ENCODE data around the gene SOWAHA.

The SOWAHA gene

GRCh38 chr5:132839426-132840301 lies 26.6 kb downstream of the SOWAHA start:
- peak; percentile 33 for DNase-seq (ENCODE audit: low read depth)
- no peak overlapping the region for H3K4me3 ChIP-seq (ENCODE audit: low read depth, low read length)
- no peak for TF ChIP-seq MYC (IDR thresholded peaks at IDR 0.05; ENCODE audit: low read depth, low read length)
- TF ChIP-seq MAX (IDR thresholded peaks at IDR 0.05; ENCODE audit: low read depth, low read length): no peak
- TF ChIP-seq, protein P1, sequence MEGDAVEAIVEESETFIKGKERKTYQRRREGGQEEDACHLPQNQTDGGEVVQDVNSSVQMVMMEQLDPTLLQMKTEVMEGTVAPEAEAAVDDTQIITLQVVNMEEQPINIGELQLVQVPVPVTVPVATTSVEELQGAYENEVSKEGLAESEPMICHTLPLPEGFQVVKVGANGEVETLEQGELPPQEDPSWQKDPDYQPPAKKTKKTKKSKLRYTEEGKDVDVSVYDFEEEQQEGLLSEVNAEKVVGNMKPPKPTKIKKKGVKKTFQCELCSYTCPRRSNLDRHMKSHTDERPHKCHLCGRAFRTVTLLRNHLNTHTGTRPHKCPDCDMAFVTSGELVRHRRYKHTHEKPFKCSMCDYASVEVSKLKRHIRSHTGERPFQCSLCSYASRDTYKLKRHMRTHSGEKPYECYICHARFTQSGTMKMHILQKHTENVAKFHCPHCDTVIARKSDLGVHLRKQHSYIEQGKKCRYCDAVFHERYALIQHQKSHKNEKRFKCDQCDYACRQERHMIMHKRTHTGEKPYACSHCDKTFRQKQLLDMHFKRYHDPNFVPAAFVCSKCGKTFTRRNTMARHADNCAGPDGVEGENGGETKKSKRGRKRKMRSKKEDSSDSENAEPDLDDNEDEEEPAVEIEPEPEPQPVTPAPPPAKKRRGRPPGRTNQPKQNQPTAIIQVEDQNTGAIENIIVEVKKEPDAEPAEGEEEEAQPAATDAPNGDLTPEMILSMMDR (IDR thresholded peaks at IDR 0.05; ENCODE audit: low read depth, low read length): no peak
- no peak for TF ChIP-seq POLR2A (IDR thresholded peaks at IDR 0.05; ENCODE audit: extremely low read depth, insufficient read length)

DNA sequence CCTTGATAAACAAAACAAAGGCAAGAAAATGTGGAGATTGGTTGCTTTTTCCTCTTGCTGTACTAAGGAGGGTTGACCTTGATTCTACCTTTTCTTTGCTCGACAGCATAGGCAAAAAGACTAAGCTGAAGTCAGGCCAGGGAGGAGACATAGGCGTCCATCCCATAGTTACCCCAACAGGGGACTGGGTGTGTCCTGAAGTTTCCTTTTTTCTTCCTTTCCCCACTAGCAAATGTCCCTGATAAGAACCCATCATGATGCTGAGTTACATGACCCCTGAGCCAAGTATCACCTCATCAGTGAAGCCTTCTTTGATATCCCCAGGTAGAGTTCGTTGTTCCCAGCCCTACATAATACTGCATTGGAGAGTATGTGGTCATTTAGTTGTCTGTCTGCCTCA lies 27.2 kb downstream of the SOWAHA start:
- TF ChIP-seq MAX (IDR thresholded peaks at IDR 0.05; ENCODE audit: low read depth, low read length) (no peak), MYC (IDR thresholded peaks at IDR 0.05; ENCODE audit: low read depth, low read length) (no peak), POLR2A (IDR thresholded peaks at IDR 0.05; ENCODE audit: extremely low read depth, insufficient read length) (no peak)
- DNase-seq (ENCODE audit: low read depth): no peak
- no peak overlapping the region for H3K4me3 ChIP-seq (ENCODE audit: low read depth, low read length)

GRCh38 chr5:132840896-132841295 lies 27.8 kb downstream of the SOWAHA start:
- TF ChIP-seq, protein P1 (IDR thresholded peaks at IDR 0.05; ENCODE audit: low read depth, low read length): no peak
- TF ChIP-seq MYC (IDR thresholded peaks at IDR 0.05; ENCODE audit: low read depth, low read length): no peak
- no peak for TF ChIP-seq MAX (IDR thresholded peaks at IDR 0.05; ENCODE audit: low read depth, low read length)
- no peak for TF ChIP-seq POLR2A (IDR thresholded peaks at IDR 0.05; ENCODE audit: extremely low read depth, insufficient read length)
- DNase-seq (ENCODE audit: low read depth): no peak
- no peak overlapping the region for H3K4me3 ChIP-seq (ENCODE audit: low read depth, low read length)

DNA sequence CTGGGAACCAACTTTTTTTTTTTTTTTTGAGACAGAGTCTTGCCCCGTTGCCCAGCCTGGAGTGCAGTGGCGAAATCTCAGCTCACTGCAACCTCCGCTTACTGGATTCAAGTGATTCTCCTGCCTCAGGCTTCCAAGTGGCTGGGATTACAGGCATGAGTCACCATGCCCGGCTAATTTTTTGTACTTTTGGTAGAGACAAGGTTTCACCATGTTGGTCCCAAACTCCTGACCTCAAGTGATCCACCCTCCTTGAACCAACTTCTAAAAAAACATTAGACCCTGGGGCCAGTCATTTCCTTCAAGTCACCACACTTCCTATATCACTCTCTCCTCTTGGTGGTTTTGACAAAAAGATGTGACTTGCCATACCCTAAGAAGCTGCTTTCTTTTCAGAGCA lies 28.2 kb downstream of the SOWAHA start:
- H3K4me3 ChIP-seq (ENCODE audit: low read depth, low read length): no peak overlapping the region
- TF ChIP-seq POLR2A (IDR thresholded peaks at IDR 0.05; ENCODE audit: extremely low read depth, insufficient read length) (no peak), MAX (IDR thresholded peaks at IDR 0.05; ENCODE audit: low read depth, low read length) (no peak), MYC (IDR thresholded peaks at IDR 0.05; ENCODE audit: low read depth, low read length) (no peak)
- TF ChIP-seq, protein P1 (IDR thresholded peaks at IDR 0.05; ENCODE audit: low read depth, low read length): no peak
- peak; percentile 47 for DNase-seq (ENCODE audit: low read depth)

GRCh38 chr5:132848270-132848669 lies 35.2 kb downstream of the SOWAHA start:
- H3K4me3 ChIP-seq (ENCODE audit: low read depth, low read length): no peak overlapping the region
- DNase-seq (ENCODE audit: low read depth): no peak
- TF ChIP-seq MYC (IDR thresholded peaks at IDR 0.05; ENCODE audit: low read depth, low read length): no peak
- TF ChIP-seq MAX (IDR thresholded peaks at IDR 0.05; ENCODE audit: low read depth, low read length): no peak
- TF ChIP-seq POLR2A (IDR thresholded peaks at IDR 0.05; ENCODE audit: extremely low read depth, insufficient read length): no peak
- TF ChIP-seq, protein P1 (IDR thresholded peaks at IDR 0.05; ENCODE audit: low read depth, low read length): no peak

DNA sequence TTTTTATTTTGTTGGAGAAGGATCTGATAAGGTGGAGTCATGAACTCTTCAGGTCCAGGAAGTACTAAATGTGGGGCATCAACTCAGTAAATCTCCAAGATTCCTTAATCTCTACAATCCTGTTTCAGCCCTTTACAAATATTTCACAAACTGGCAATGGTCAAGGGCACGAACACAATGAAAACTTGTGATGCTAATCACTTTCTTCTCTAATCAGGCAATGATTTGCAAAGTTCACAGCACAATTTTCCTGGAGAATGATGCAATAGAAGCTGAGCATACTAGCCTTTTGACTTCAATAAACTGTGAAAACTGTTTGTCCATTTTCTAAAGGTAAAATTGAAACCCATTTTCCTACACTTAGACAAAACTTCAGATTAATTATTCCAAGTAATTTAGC lies 36.2 kb downstream of the SOWAHA start:
- TF ChIP-seq MAX (IDR thresholded peaks at IDR 0.05; ENCODE audit: low read depth, low read length) (no peak), MYC (IDR thresholded peaks at IDR 0.05; ENCODE audit: low read depth, low read length) (no peak), POLR2A (IDR thresholded peaks at IDR 0.05; ENCODE audit: extremely low read depth, insufficient read length) (no peak)
- TF ChIP-seq, protein P1 (IDR thresholded peaks at IDR 0.05; ENCODE audit: low read depth, low read length): no peak

More for the DNA sequence above, 36.2 kb downstream of the SOWAHA start:
- no peak for DNase-seq (ENCODE audit: low read depth)
- no peak overlapping the region for H3K4me3 ChIP-seq (ENCODE audit: low read depth, low read length)

All from NB4 (cell line).